Measurements from ENCODE around the gene CREB5.

GRCh38 chr7:28832669-28833068 is 420.4 kb downstream of the CREB5 start:
- TF ChIP-seq, protein P1, sequence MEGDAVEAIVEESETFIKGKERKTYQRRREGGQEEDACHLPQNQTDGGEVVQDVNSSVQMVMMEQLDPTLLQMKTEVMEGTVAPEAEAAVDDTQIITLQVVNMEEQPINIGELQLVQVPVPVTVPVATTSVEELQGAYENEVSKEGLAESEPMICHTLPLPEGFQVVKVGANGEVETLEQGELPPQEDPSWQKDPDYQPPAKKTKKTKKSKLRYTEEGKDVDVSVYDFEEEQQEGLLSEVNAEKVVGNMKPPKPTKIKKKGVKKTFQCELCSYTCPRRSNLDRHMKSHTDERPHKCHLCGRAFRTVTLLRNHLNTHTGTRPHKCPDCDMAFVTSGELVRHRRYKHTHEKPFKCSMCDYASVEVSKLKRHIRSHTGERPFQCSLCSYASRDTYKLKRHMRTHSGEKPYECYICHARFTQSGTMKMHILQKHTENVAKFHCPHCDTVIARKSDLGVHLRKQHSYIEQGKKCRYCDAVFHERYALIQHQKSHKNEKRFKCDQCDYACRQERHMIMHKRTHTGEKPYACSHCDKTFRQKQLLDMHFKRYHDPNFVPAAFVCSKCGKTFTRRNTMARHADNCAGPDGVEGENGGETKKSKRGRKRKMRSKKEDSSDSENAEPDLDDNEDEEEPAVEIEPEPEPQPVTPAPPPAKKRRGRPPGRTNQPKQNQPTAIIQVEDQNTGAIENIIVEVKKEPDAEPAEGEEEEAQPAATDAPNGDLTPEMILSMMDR (IDR thresholded peaks at IDR 0.05): no peak
- no peak for TF ChIP-seq POLR2A (IDR thresholded peaks at IDR 0.05)
- TF ChIP-seq POLR2AphosphoS5 (IDR thresholded peaks at IDR 0.05): no peak

All from breast epithelium (tissue), 3 donors.